HepG2 (cell line): ENCODE results near the gene DGAT2. TPM values are rescaled to one million over a fixed set of nuclear protein-coding genes. Genes with fewer than 3 reads are reported as not detected.

Experiments used
- ASH2L ChIP-seq: fragments of 300-600, 200-600 bp; sonication (generic); IDR thresholded peaks from 2 replicates; pipeline ENCODE4 v1.7.0; 2017; ENCODE audit warnings: low read depth, mild to moderate bottlenecking, moderate library complexity, mixed read lengths, low read length; ENCODE audit not compliant: insufficient read length
- GATAD2A ChIP-seq: IDR thresholded peaks from 2 replicates; pipeline ENCODE4 v1.6.1; 2016
- KAT7 ChIP-seq: IDR thresholded peaks from 2 replicates; pipeline ENCODE4 v1.6.1; 2018; ENCODE audit warnings: borderline replicate concordance, missing compliant biosample characterization
- MAZ ChIP-seq, 2 experiments: sonication (generic) in 1 of 2; formaldehyde crosslinking in 1 of 2; IDR thresholded peaks; 2 replicates each; pipeline versions ENCODE4 v1.5.0 to v1.6.1; 2012 to 2020; ENCODE audit warnings: low read depth in 2 of 2, mild to moderate bottlenecking in 2 of 2, borderline replicate concordance in 1 of 2, improper control_type of control experiment in 1 of 2, low read length in 1 of 2, missing genetic modification reagents in 1 of 2, moderate library complexity in 1 of 2
- MIER3 ChIP-seq: IDR thresholded peaks from 2 replicates; pipeline ENCODE4 v1.6.1; 2016; ENCODE audit warnings: missing compliant biosample characterization, borderline replicate concordance
- ZFP36 ChIP-seq: fragments of 150-350 bp; IDR thresholded peaks from 2 replicates; pipeline ENCODE4 v1.6.1; 2018; ENCODE audit warnings: borderline replicate concordance, low read length, low read depth; ENCODE audit not compliant: partially characterized antibody
- ZNF451 ChIP-seq: sonication (generic); formaldehyde crosslinking; IDR thresholded peaks from 2 replicates; pipeline ENCODE4 v1.5.0; 2020; ENCODE audit warnings: mild to moderate bottlenecking, missing genetic modification reagents
- ZNF589 ChIP-seq: sonication (generic); formaldehyde crosslinking; conservative IDR thresholded peaks from 2 replicates; pipeline ENCODE4 v1.8.0; 2022; ENCODE audit warnings: mild to moderate bottlenecking, moderate library complexity, missing genetic modification reagents
- ZNF609 ChIP-seq: sonication (generic); formaldehyde crosslinking; IDR thresholded peaks from 2 replicates; pipeline ENCODE4 v1.4.0; 2020; ENCODE audit warnings: mild to moderate bottlenecking, missing genetic modification reagents, borderline replicate concordance
- ZNF646 ChIP-seq: sonication (generic); formaldehyde crosslinking; IDR thresholded peaks from 2 replicates; pipeline ENCODE4 v1.9.0; 2021; ENCODE audit warnings: mild to moderate bottlenecking, missing genetic modification reagents
- ZNF674 ChIP-seq: sonication (generic); formaldehyde crosslinking; IDR thresholded peaks from 2 replicates; pipeline ENCODE4 v1.5.0; 2020; ENCODE audit warnings: low read depth, mild to moderate bottlenecking, missing genetic modification reagents
- polyA plus RNA-seq, 8 experiments: library from polyadenylated mRNA; depleted of rRNA in 3 of 8; stranded (reverse) in 7 of 8; unstranded in 1 of 8; fragments of >200 nt; fragmentation: Illumina TruSeq in 4 of 8; extraction: Trizol in 4 of 8; gene quantifications; 2 replicates each; pipeline versions ENCODE4 v1.2.1 to v1.2.3, GENCODE V29; 2011 to 2016; ENCODE audit warnings: low read depth in 4 of 8, missing spikeins in 1 of 8, mixed read lengths in 1 of 8; ENCODE audit not compliant: insufficient read depth in 1 of 8
- total RNA-seq, 5 experiments: library from RNA; depleted of rRNA; stranded (reverse); fragments of >200 nt; fragmentation: Illumina TruSeq; extraction: Trizol; gene quantifications; 2 replicates each; pipeline ENCODE4 v1.2.3, GENCODE V29; 2016; ENCODE audit warnings: low read depth in 1 of 5
- TF ChIP-seq, protein P1 (sequence below): sonication (generic); formaldehyde crosslinking; IDR thresholded peaks from 2 replicates; pipeline ENCODE4 v1.4.0; 2020; ENCODE audit warnings: missing genetic modification reagents, borderline replicate concordance

The DGAT2 gene
- total and polyA plus RNA-seq, 2 of the 13 experiments (the other 11 are each of a cell fraction or from before 2014, with no cell fraction given), result 39.0 to 65.6 TPM

- TF ChIP-seq ZNF451 (CRISPR knock-in tag), result 0 out of 2 replicates have a peak, but pooled peaks have one; percentile 51
- TF ChIP-seq ZNF589 (CRISPR knock-in tag), result no peak
- peak; percentile 14 for TF ChIP-seq ASH2L
- no peak for TF ChIP-seq KAT7 (CRISPR knock-in tag)
- no peak for TF ChIP-seq ZNF674
- TF ChIP-seq, protein P1, sequence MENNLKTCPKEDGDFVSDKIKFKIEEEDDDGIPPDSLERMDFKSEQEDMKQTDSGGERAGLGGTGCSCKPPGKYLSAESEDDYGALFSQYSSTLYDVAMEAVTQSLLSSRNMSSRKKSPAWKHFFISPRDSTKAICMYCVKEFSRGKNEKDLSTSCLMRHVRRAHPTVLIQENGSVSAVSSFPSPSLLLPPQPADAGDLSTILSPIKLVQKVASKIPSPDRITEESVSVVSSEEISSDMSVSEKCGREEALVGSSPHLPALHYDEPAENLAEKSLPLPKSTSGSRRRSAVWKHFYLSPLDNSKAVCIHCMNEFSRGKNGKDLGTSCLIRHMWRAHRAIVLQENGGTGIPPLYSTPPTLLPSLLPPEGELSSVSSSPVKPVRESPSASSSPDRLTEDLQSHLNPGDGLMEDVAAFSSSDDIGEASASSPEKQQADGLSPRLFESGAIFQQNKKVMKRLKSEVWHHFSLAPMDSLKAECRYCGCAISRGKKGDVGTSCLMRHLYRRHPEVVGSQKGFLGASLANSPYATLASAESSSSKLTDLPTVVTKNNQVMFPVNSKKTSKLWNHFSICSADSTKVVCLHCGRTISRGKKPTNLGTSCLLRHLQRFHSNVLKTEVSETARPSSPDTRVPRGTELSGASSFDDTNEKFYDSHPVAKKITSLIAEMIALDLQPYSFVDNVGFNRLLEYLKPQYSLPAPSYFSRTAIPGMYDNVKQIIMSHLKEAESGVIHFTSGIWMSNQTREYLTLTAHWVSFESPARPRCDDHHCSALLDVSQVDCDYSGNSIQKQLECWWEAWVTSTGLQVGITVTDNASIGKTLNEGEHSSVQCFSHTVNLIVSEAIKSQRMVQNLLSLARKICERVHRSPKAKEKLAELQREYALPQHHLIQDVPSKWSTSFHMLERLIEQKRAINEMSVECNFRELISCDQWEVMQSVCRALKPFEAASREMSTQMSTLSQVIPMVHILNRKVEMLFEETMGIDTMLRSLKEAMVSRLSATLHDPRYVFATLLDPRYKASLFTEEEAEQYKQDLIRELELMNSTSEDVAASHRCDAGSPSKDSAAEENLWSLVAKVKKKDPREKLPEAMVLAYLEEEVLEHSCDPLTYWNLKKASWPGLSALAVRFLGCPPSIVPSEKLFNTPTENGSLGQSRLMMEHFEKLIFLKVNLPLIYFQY, result peak; percentile 75; the same call in 1 of the 2 replicates
- TF ChIP-seq MAZ (IDR thresholded peaks at IDR 0.05; ENCODE audit: borderline replicate concordance, low read depth, low read length), result no peak
- peak; percentile 58; the same call in 1 of the 2 replicates for TF ChIP-seq MAZ (CRISPR knock-in tag; IDR thresholded peaks at IDR 0.05; ENCODE audit: low read depth)
- TF ChIP-seq MIER3 (CRISPR knock-in tag), result no peak
- TF ChIP-seq ZFP36, result no peak
- TF ChIP-seq ZNF609, result peak; percentile 43; the same call in 1 of the 2 replicates
- peak; percentile 17; the same call in 1 of the 2 replicates for TF ChIP-seq GATAD2A (CRISPR knock-in tag)
- no peak for TF ChIP-seq ZNF646 (CRISPR knock-in tag)
These were observed 17.6 kb downstream of the DGAT2 start (continued) for GRCh38 chr11:75786101-75786736.
